Jurkat, Clone E6-1 (cell line): ENCODE data around the gene ANKRD33B. TPM values are rescaled to one million over a fixed set of nuclear protein-coding genes. Genes with fewer than 3 reads are reported as not detected.
"Not testable (repeated sequence)": the region's sequence is repeated elsewhere in the genome, so short reads cannot be mapped to it uniquely, and the experiment has no call there.

Experiments
- DNase-seq: peaks from one replicate; pipeline ENCODE4 v3.0.0-alpha.2; 2011; ENCODE audit warnings: low read depth, low spot score
- H3K4me3 ChIP-seq: 2 replicates; pipeline ENCODE4 v1.5.1; 2011; ENCODE audit warnings: mild to moderate bottlenecking, low read length, control low read depth, moderate library complexity
- polyA plus RNA-seq: library from polyadenylated mRNA; unstranded; fragments of >200 nt; gene quantifications from one replicate; pipeline ENCODE4 v1.2.1, GENCODE V29; 2012; ENCODE audit warnings: missing spikeins; ENCODE audit not compliant: insufficient read length, insufficient read depth

Gene ANKRD33B
- polyA plus RNA-seq, result 6.0 TPM

DNA sequence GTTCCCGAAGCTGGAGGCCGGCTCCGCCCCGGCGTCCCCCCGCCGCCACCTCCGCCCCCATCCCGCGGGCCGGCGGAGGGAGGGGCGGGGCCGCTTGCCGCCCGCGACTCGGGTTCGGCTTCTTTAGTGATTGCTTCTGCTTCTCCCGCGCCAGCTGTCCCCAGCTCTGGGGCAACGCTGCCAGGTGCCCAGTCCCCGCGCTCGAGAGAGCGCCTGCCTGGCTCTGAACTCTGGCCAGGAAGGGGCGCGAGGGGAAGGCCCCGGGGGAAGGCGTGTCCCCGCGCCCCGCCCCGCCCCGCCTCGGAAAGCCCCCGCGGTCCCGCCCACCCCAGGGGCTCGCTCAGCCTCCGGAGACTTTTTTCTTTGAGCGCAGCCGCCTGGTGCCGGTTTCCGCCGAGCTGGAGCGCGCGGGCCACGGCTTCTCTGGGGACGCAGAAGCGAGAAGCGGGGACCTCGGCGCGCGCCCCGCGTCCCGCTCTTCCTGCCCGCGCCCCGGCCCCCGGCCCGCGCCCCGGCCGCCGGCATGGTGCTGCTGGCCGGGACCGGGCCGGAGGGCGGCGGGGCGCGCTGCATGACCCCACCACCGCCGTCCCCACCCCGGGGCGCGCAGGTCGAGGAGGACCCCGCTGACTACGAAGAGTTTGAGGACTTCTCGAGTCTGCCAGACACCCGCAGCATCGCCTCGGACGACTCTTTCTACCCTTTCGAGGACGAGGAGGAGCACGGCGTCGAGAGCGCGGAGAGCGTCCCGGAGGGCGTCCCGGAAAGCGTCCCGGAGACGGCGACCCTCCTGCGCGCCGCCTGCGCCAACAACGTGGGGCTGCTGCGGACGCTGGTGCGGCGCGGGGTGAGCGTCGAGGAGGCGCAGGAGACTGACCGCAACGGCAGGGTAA, at the start of gene ANKRD33B:
Gene ANKRD33B, plus strand, starts transcription at position 126 of the 893 bp plus-strand sequence. Its CDS starts 398 bp downstream, at position 524.
- DNase-seq, result peak; percentile 59
- H3K4me3 ChIP-seq, result peak within 1 kb of the TSS; percentile 65

- DNase-seq, H3K4me3 ChIP-seq: not testable (repeated sequence)
These were observed 49.3 kb upstream of the ANKRD33B start for GRCh38 chr5:10514572-10514971.

GRCh38 chr5:10515492-10515891, 48.4 kb upstream of the ANKRD33B start:
- no peak for DNase-seq
- no peak overlapping the region for H3K4me3 ChIP-seq

DNA sequence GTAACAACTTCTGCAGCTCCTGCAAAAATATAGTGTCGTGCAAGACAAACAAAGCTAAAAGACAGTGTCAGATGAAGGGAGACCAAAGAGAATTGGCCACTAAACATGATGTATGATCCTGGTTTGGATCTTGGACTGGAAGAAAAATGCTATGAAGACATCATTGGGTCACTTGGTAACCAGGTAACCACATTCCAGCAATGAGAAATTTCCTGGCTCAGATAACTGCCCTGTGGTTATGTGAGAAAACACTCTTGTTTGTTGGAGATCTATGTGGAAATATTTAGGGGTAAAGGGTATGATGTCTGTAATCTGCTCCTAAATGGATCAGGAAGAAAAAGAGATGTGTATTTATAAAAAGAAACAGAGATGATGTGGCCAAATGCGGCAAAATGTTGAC, 45.5 kb upstream of the ANKRD33B start:
- no peak for DNase-seq

GRCh38 chr5:10519729-10520128, 44.1 kb upstream of the ANKRD33B start:
- DNase-seq, result no peak
- H3K4me3 ChIP-seq, result no peak overlapping the region

More for the DNA sequence above, 45.5 kb upstream of the ANKRD33B start:
- no peak overlapping the region for H3K4me3 ChIP-seq

DNA sequence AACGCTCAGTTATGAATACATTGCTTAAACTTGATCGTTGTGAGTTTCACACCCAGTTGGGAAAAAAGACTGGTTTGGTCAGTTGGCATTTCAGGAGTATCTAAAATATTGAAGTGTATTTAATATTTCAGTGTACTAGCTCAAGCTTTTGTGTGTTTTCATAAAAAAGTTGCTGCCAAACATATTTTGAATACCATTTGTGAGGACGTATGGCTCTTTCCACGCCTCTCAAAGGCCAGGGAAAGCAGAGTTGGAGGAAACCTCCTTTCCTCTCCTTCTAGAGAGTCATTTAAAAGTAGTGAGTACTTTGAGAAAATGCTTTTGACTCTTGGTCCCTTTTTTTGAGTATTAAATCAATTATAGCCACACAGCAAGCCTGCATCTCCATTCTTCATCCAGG, 43.2 kb upstream of the ANKRD33B start:
- no peak for DNase-seq

DNA sequence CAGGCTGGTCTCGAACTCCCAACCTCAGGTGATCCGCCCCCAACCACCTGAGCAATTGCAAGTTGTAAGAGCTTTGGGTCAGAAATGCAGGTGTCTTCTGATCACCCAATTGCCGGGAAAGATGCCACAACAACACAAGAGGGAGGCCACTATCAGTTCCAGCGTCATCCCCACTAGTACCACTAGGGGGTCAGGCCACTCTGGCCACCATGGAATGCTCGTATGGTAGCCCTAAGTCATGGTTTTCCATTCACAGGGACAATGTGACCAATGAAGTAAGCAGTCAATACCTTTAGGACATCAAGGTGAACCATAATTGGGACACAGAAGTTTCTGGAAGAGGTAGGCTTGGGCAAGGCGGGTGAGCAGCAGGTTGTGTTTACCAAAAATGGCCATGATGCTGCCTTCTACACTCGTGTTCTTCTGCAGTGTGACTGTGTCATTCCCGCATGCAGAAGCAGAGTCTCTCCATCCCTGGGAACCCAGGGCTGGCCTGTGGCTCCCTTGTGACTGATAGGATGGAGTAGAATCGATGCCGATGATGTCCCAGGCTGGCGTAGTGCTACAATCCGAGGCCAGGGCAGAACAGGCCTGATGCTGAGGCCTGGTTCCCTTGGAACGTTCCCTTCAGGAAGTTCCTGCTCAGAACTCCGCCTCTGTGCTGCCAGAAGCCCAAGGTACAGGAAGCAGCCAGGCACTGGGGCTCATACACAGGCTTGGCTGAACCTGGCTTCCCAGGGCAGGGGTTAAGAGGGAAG, 42.2 kb upstream of the ANKRD33B start:
- DNase-seq, result no peak
- no peak overlapping the region for H3K4me3 ChIP-seq

More for the DNA sequence above, 43.2 kb upstream of the ANKRD33B start:
- H3K4me3 ChIP-seq, result no peak overlapping the region

DNA sequence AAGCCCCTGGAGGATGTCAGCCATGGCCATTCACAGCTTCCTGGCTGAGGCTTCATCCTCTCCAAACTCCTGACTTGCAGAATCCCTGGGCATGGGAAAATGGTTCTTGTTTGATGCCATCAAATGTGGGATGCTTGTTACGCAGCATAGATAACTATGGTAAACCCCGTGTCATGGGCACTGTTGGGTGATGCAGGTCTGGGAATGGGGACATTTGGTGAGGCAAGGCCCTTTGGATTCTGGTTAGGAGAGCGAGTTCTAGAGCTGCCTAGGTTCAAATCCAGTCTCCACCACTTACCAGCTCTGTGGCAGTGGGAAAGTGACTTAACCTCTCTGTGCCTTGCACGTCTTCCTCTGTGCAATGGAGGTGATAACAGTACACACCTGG, 41.7 kb upstream of the ANKRD33B start:
- H3K4me3 ChIP-seq, result no peak overlapping the region
- no peak for DNase-seq

DNA sequence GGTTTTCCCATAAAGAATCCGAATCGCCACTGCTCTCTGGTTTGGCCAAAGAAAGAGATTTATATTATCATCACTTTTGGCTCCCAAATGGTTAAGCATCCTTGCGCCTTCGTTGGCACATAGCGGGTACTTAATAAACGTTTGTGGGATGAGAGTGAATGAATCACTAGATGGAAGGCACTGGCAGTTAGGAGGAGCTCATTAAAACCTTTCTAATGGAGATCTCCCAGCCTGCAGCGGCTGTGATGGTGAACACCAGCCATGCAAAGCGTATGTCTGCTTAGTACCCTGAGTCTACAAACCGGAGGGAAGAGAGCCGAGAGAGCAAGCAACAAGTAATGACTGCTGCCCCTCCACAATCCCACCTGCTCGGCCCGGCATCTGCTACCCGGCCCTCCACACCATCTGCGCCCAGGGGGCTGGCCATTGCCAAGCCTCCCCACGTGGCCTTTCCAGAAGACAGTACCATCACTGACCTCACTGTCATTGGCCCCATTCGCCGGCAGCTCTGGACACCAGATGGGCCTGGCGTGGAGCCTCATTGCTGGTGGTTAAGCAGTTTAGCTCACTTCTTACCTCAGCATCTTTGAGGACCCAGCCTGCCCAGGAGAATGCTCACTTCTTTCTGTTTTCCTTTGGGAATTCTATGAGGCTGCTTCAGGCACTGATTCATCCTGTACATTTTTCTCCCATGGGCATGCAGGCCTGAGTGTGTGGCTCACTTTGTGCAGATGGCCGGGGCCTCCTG, 39.3 kb upstream of the ANKRD33B start:
- no peak overlapping the region for H3K4me3 ChIP-seq

DNA sequence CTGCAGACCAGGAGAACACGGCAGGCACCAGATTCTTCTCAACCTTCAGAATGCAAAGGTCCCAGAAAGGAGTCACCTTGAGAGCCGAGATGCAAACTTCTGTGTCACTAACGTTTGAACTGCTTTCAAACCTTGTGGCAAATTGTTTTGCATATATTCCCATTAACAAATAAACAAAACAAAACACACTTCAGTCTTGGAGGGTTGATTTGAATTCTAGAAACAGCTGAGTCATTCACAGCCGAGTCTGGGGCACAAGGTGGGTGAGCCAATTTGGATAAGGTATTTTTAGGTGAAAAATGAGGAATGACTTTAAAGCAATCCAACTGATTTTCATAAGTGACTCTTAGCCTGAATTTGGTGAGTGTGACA, 38.8 kb upstream of the ANKRD33B start:
- no peak for DNase-seq
- H3K4me3 ChIP-seq, result no peak overlapping the region

More for the DNA sequence above, 39.3 kb upstream of the ANKRD33B start:
- no peak for DNase-seq

- H3K4me3 ChIP-seq, result no peak overlapping the region
- DNase-seq, result no peak
These were observed 36.5 kb upstream of the ANKRD33B start for GRCh38 chr5:10527281-10527950.

GRCh38 chr5:10528056-10528816, 35.6 kb upstream of the ANKRD33B start:
- no peak overlapping the region for H3K4me3 ChIP-seq
- no peak for DNase-seq

DNA sequence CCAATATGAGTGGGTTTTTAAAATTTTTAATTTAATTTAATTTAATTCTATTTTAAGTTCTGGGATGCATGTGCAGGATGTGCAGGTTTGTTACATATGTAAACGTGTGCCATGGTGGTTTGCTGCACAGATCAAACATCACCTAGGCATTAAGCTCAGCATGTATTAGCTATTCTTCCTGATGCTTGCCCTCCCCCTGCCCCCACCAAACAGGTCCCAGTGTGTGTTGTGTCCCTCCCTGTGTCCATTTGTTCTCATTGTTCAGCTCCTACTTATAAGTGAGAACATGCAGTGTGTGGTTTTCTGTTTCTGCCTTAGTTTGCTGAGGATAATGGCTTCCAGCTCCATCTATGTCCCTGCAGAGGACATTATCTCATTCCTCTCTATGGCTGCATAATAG, 35.0 kb upstream of the ANKRD33B start:
- no peak overlapping the region for H3K4me3 ChIP-seq
- DNase-seq, result no peak

DNA sequence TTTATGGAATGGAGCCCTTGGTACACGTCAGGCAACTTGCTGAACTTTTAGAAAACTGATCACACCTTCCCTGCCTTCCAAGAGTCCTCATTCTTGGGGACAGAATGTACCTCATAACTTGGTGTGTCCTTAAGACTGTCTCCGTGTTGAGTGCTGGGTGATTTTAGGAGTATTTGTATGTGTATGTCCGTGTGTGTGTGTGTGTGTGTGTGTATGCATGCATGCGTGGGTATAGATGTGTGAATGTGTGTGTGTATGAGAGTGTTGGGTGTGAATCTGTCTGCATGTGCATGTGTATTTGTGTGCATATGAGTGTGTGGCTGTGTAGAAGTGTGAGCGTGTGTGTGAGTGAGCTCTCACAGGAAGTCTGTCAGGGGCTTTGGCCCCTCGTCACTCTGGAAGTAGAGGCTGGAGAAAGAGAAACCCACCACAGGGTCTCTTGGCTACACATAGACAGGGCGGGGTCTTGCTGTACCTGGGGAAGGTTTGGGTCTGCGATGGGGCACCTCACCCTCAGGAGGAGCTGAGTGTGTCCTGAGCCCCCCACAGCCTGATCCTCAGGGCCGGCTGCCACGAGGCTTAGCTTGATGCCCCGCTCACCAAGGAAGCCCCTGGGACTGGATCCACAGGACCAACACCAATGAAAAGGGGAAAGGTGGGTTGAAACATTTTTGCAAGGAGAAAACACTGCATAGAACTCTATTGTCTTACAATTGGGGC, 33.1 kb upstream of the ANKRD33B start:
- DNase-seq, result no peak
- H3K4me3 ChIP-seq, result no peak overlapping the region

DNA sequence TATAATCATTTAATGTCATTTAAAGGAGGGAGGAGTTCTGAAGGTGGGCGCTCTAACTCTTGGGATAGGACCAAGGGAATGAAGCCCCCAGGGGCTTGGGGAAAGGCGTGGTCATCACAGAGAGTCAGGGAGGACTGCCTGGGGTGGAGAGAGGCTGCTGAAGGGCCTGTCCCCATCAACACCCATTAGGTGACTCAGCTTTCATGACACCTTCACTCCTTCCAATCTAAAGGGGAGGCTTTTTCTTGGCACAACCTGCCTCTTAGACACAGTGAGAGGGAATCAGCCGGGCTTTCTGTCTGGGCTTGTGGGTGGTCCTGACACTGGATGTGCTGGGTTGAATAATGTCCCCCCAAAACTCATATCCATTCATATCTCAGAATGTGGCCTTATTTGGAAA, 31.4 kb upstream of the ANKRD33B start:
- no peak overlapping the region for H3K4me3 ChIP-seq
- no peak for DNase-seq

DNA sequence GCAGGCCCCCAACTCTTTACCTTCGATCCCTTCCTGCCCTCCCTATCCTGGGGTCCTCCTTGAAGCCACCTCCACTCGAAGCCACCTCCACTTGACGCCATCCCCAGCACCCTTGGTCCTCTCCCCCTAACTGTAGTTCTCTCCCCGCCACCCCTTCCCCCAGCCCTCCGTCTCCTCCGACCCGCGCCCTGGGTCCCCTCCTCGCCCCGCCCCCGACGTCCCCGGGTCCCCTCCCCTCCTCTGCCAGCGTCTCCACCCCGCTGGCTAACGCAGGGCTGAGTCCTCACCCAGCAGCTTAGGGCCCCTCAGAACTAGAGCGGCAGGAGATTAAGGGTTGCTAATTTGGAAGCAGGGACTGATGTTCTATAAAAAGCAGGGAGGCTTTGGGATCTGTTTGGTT, 30.6 kb upstream of the ANKRD33B start:
- H3K4me3 ChIP-seq, result no peak overlapping the region
- DNase-seq, result no peak

DNA sequence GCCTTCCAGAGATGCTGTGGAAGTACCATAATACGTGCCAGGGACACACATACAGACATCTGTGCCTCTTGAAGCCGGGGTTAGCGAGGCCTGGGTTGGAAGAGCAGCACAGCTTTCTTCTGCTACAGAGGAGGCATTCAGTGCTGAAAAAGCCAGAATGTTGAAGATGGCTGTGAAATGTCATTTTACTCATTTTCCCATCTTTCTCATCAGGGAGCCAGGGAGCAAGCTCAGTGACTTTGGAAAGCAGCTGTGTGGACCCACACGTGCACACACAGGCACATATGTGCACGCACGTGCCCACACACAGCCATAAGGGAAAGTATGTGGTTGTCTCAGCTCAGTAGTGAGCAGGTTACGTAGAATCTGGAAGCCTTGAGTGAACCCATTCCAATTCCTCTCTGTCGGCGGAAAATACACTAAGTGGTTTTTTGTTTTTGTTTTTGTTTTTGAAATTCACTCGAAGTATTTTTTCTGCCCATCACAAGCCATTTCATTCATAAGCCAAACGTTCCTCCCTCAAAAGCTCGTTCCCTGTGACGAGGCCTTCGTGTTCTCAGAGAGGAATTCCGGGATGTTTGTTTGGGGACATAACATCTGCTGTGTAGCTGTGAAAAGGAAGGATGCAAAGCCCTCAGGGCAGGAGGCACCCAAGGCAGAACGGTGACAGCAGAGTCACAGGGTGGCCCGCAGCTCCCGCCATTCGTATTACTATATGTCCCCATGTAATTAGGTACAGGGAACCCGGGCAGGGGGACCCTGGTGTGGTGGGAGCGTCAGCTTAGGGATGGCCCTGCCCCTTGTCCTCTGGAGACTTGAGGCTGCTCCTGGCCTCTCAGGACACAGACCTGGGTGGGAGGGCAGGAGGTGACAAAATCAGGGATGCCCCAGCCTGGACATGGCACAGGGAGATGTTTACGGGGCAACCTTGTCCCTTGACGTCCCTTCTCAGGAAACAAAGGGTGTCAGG, 29.0 kb upstream of the ANKRD33B start:
- no peak for DNase-seq
- H3K4me3 ChIP-seq, result no peak overlapping the region
